Astrocyte (in vitro differentiated cells and primary cell): ENCODE data around the gene VAV2.

Experiments
- EZH2 ChIP-seq: IDR thresholded peaks from 2 replicates; pipeline ENCODE4 v1.6.1; 2012; ENCODE audit warnings: mild to moderate bottlenecking, low read length, inconsistent platforms; ENCODE audit not compliant: insufficient read depth
- TF ChIP-seq, protein P1 (sequence below): IDR thresholded peaks from 2 replicates; pipeline ENCODE4 v1.5.1; 2011; ENCODE audit warnings: low read depth, mild to moderate bottlenecking, inconsistent platforms, low read length, moderate library complexity; ENCODE audit not compliant: insufficient read depth

DNA sequence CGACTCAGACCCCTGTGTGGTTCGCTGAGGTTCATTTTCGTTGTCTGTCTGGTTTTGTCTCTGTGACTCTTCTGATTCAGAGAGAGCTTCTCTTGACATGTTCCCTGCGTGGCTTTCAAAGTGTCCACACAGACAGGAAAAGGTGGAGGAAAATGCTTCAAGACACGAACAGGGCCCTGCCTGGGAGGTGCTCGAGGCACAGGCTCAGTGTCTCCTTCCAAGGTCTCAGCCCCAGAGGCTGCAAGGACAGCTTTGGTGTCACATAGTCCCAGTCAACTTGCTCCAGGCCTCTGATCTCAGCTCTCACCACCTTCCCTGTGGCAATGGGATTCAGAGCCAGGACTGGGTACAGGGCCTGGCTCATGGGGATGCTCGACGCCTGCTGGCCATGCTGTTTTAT lies 202.3 kb downstream of the VAV2 start:
- TF ChIP-seq, protein P1, sequence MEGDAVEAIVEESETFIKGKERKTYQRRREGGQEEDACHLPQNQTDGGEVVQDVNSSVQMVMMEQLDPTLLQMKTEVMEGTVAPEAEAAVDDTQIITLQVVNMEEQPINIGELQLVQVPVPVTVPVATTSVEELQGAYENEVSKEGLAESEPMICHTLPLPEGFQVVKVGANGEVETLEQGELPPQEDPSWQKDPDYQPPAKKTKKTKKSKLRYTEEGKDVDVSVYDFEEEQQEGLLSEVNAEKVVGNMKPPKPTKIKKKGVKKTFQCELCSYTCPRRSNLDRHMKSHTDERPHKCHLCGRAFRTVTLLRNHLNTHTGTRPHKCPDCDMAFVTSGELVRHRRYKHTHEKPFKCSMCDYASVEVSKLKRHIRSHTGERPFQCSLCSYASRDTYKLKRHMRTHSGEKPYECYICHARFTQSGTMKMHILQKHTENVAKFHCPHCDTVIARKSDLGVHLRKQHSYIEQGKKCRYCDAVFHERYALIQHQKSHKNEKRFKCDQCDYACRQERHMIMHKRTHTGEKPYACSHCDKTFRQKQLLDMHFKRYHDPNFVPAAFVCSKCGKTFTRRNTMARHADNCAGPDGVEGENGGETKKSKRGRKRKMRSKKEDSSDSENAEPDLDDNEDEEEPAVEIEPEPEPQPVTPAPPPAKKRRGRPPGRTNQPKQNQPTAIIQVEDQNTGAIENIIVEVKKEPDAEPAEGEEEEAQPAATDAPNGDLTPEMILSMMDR, result no peak
- TF ChIP-seq EZH2, result no peak
